HG02870 (cell line): ENCODE results near the gene ZSCAN21.
"Not testable (repeated sequence)": the region's sequence is repeated elsewhere in the genome, so short reads cannot be mapped to it uniquely, and the experiment has no call there.

Experiments
- ATAC-seq: cut with Tn5 transposase; IDR thresholded peaks from one replicate; pipeline ENCODE4 v1.9.1; 2021; ENCODE audit warnings: mild to moderate bottlenecking, moderate library complexity; ENCODE audit not compliant: unreplicated experiment

The ZSCAN21 gene

GRCh38 chr7:100049441-100050291, at the start of gene ZSCAN21:
Gene ZSCAN21, plus strand, starts transcription at chr7:100049774. Its CDS starts 7,233 bp downstream, at chr7:100057007.
- peak; percentile 86 for ATAC-seq

- ATAC-seq = no peak
Measured at GRCh38 chr7:100000239-100000638, 49.3 kb upstream of the ZSCAN21 start.

GRCh38 chr7:100003711-100004661, 45.6 kb upstream of the ZSCAN21 start:
- no peak for ATAC-seq

- no peak for ATAC-seq
Measured at GRCh38 chr7:100007887-100008286, 41.7 kb upstream of the ZSCAN21 start.

- ATAC-seq = no peak
Measured at GRCh38 chr7:100008525-100008924, 41.0 kb upstream of the ZSCAN21 start.

- ATAC-seq = not testable (repeated sequence)
Measured at GRCh38 chr7:100009952-100010351, 39.6 kb upstream of the ZSCAN21 start.

GRCh38 chr7:100010901-100011300, 38.7 kb upstream of the ZSCAN21 start:
- ATAC-seq = no peak

- ATAC-seq = no peak
Measured at GRCh38 chr7:100011516-100011915, 38.1 kb upstream of the ZSCAN21 start.

- ATAC-seq = not testable (repeated sequence)
Measured at GRCh38 chr7:100012385-100013327, 36.9 kb upstream of the ZSCAN21 start.

GRCh38 chr7:100013328-100013676, 36.3 kb upstream of the ZSCAN21 start:
- ATAC-seq = no peak

GRCh38 chr7:100015232-100016214, 34.1 kb upstream of the ZSCAN21 start, which contains the start of gene ZKSCAN1:
Gene ZKSCAN1, plus strand, starts transcription at chr7:100015596. Its CDS starts 7,911 bp downstream, at chr7:100023507.
- peak; percentile 94 for ATAC-seq

- no peak for ATAC-seq
Measured at GRCh38 chr7:100016215-100016901, 33.2 kb upstream of the ZSCAN21 start.

GRCh38 chr7:100017300-100017699, 32.3 kb upstream of the ZSCAN21 start:
- ATAC-seq = no peak

- ATAC-seq = no peak
Measured at GRCh38 chr7:100017875-100018274, 31.7 kb upstream of the ZSCAN21 start.

GRCh38 chr7:100019908-100020307, 29.7 kb upstream of the ZSCAN21 start:
- ATAC-seq = no peak

- no peak for ATAC-seq
Measured at GRCh38 chr7:100021297-100021696, 28.3 kb upstream of the ZSCAN21 start.

GRCh38 chr7:100022621-100023020, 27.0 kb upstream of the ZSCAN21 start:
- ATAC-seq = no peak

- no peak for ATAC-seq
Measured at GRCh38 chr7:100023526-100023925, 26.0 kb upstream of the ZSCAN21 start.
